Peyer's patch (tissue), 4 donors: ENCODE data around the gene FOLR2.

Experiments
- POLR2A ChIP-seq, 2 donors: fragments of 450-650 bp; IDR thresholded peaks; one replicate each; pipeline ENCODE4 v1.5.1; 2017; ENCODE audit warnings: antibody characterized with exemption in 2 of 2, mild to moderate bottlenecking in 2 of 2, moderate library complexity in 2 of 2
- TF ChIP-seq, protein P1 (sequence below), 6 experiments: fragments of 450-650 bp in 4 of 6; fragments of 200-600 bp in 2 of 6; sonication (generic) in 1 of 6; IDR thresholded peaks; one replicate each; pipeline ENCODE4 v1.5.1; 2017 to 2019; ENCODE audit warnings: antibody characterized with exemption in 6 of 6, mild to moderate bottlenecking in 3 of 6, moderate library complexity in 1 of 6

GRCh38 chr11:72232260-72233055 lies 15.9 kb downstream of the FOLR2 start:
- TF ChIP-seq, protein P1, sequence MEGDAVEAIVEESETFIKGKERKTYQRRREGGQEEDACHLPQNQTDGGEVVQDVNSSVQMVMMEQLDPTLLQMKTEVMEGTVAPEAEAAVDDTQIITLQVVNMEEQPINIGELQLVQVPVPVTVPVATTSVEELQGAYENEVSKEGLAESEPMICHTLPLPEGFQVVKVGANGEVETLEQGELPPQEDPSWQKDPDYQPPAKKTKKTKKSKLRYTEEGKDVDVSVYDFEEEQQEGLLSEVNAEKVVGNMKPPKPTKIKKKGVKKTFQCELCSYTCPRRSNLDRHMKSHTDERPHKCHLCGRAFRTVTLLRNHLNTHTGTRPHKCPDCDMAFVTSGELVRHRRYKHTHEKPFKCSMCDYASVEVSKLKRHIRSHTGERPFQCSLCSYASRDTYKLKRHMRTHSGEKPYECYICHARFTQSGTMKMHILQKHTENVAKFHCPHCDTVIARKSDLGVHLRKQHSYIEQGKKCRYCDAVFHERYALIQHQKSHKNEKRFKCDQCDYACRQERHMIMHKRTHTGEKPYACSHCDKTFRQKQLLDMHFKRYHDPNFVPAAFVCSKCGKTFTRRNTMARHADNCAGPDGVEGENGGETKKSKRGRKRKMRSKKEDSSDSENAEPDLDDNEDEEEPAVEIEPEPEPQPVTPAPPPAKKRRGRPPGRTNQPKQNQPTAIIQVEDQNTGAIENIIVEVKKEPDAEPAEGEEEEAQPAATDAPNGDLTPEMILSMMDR (IDR thresholded peaks at IDR 0.05) = no peak
- no peak for TF ChIP-seq POLR2A (IDR thresholded peaks at IDR 0.05)
